ENCODE measurements around the gene BANF2. TPM values are rescaled to one million over a fixed set of nuclear protein-coding genes. Genes with fewer than 3 reads are reported as not detected.

Gene BANF2
- total and polyA plus RNA-seq, 4 donors = not detected

- TF ChIP-seq, protein P1, sequence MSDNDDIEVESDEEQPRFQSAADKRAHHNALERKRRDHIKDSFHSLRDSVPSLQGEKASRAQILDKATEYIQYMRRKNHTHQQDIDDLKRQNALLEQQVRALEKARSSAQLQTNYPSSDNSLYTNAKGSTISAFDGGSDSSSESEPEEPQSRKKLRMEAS (IDR thresholded peaks at IDR 0.05) = no peak
- no peak for TF ChIP-seq FOXA1 (IDR thresholded peaks at IDR 0.05)
- TF ChIP-seq, protein P2, sequence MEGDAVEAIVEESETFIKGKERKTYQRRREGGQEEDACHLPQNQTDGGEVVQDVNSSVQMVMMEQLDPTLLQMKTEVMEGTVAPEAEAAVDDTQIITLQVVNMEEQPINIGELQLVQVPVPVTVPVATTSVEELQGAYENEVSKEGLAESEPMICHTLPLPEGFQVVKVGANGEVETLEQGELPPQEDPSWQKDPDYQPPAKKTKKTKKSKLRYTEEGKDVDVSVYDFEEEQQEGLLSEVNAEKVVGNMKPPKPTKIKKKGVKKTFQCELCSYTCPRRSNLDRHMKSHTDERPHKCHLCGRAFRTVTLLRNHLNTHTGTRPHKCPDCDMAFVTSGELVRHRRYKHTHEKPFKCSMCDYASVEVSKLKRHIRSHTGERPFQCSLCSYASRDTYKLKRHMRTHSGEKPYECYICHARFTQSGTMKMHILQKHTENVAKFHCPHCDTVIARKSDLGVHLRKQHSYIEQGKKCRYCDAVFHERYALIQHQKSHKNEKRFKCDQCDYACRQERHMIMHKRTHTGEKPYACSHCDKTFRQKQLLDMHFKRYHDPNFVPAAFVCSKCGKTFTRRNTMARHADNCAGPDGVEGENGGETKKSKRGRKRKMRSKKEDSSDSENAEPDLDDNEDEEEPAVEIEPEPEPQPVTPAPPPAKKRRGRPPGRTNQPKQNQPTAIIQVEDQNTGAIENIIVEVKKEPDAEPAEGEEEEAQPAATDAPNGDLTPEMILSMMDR (IDR thresholded peaks at IDR 0.05; ENCODE audit: low read depth, low read length, missing input control) = no peak
- TF ChIP-seq HNF4A (conservative IDR thresholded peaks at IDR 0.05) = no peak
- no peak for TF ChIP-seq NR2F2 (IDR thresholded peaks at IDR 0.05)
These were observed 33.2 kb downstream of the BANF2 start (continued) for GRCh38 chr20:17732907-17733521.

DNA sequence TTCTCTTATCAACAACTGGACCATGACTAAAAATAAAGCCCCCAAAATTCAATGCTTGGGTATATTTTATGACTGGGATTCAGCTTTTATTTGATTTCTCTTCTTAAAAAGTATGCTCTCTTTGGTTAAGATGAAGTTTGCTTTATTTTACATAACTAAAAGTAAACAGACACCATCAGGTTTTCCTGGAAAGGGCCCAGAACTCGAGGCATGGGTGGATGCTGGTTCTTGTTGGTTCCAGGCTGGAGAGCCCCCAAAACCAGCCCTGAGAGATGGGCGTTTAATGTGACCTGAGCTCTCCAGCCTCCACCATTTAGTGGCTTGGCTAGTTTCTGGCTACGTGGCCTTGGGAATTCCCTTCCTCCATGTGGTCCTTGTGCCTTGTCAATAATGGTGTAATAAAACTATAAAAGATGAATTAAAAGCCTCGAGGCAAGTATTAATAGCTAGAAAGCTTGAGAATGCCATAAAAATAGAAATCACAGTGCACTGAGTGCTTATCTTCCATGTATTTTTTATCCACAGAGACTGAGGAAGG, 34.1 kb downstream of the BANF2 start:
- WGBS = 44% methylated on average over 4 of the region's 4 CpGs
- H3K4me1 ChIP-seq (ENCODE audit: control insufficient read depth in 4 of 4, insufficient read depth in 4 of 4, low read length in 3 of 4) = no peaks in the 10 kb centered on the region
- no peaks in the 10 kb centered on the region for H3K27me3 ChIP-seq (ENCODE audit: control insufficient read depth in 4 of 4, insufficient read depth in 4 of 4, low read length in 3 of 4)
- no peaks in the 10 kb centered on the region for H3K36me3 ChIP-seq (ENCODE audit: control insufficient read depth in 4 of 4, insufficient read depth in 3 of 4, low read depth in 1 of 4, low read length in 3 of 4)
- peaks cover 0 to 3% (median 0%) of the 10 kb centered on the region in 4 donors for H3K9me3 ChIP-seq (ENCODE audit: control insufficient read depth in 4 of 4, low read length in 3 of 4)
- H3K4me3 ChIP-seq (ENCODE audit: low read depth in 1 of 3, low read length in 3 of 3) = no peak overlapping the region
- no peak overlapping the region for H3K9ac ChIP-seq (ENCODE audit: low read depth in 1 of 2, low read length in 2 of 2)
- TF ChIP-seq, protein P2 (IDR thresholded peaks at IDR 0.05; ENCODE audit: low read depth, low read length, missing input control) = no peak
- TF ChIP-seq NR2F2 (IDR thresholded peaks at IDR 0.05) = no peak
- no peak for TF ChIP-seq JUND (IDR thresholded peaks at IDR 0.05)
- no peak for TF ChIP-seq FOXA2 (IDR thresholded peaks at IDR 0.05)
- TF ChIP-seq, protein P3, sequence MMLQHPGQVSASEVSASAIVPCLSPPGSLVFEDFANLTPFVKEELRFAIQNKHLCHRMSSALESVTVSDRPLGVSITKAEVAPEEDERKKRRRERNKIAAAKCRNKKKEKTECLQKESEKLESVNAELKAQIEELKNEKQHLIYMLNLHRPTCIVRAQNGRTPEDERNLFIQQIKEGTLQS (IDR thresholded peaks at IDR 0.05) = no peak
- TF ChIP-seq FOXA1 (IDR thresholded peaks at IDR 0.05) = no peak
- TF ChIP-seq, protein P4, sequence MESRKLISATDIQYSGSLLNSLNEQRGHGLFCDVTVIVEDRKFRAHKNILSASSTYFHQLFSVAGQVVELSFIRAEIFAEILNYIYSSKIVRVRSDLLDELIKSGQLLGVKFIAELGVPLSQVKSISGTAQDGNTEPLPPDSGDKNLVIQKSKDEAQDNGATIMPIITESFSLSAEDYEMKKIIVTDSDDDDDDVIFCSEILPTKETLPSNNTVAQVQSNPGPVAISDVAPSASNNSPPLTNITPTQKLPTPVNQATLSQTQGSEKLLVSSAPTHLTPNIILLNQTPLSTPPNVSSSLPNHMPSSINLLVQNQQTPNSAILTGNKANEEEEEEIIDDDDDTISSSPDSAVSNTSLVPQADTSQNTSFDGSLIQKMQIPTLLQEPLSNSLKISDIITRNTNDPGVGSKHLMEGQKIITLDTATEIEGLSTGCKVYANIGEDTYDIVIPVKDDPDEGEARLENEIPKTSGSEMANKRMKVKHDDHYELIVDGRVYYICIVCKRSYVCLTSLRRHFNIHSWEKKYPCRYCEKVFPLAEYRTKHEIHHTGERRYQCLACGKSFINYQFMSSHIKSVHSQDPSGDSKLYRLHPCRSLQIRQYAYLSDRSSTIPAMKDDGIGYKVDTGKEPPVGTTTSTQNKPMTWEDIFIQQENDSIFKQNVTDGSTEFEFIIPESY (IDR thresholded peaks at IDR 0.05) = no peak
- TF ChIP-seq EGR1 (IDR thresholded peaks at IDR 0.05; ENCODE audit: low read depth in 2 of 2) = no peak
- TF ChIP-seq, protein P5, sequence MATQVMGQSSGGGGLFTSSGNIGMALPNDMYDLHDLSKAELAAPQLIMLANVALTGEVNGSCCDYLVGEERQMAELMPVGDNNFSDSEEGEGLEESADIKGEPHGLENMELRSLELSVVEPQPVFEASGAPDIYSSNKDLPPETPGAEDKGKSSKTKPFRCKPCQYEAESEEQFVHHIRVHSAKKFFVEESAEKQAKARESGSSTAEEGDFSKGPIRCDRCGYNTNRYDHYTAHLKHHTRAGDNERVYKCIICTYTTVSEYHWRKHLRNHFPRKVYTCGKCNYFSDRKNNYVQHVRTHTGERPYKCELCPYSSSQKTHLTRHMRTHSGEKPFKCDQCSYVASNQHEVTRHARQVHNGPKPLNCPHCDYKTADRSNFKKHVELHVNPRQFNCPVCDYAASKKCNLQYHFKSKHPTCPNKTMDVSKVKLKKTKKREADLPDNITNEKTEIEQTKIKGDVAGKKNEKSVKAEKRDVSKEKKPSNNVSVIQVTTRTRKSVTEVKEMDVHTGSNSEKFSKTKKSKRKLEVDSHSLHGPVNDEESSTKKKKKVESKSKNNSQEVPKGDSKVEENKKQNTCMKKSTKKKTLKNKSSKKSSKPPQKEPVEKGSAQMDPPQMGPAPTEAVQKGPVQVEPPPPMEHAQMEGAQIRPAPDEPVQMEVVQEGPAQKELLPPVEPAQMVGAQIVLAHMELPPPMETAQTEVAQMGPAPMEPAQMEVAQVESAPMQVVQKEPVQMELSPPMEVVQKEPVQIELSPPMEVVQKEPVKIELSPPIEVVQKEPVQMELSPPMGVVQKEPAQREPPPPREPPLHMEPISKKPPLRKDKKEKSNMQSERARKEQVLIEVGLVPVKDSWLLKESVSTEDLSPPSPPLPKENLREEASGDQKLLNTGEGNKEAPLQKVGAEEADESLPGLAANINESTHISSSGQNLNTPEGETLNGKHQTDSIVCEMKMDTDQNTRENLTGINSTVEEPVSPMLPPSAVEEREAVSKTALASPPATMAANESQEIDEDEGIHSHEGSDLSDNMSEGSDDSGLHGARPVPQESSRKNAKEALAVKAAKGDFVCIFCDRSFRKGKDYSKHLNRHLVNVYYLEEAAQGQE (IDR thresholded peaks at IDR 0.05) = no peak
- no peak for TF ChIP-seq HNF4G (IDR thresholded peaks at IDR 0.05)
- no peak for TF ChIP-seq TAF1 (conservative IDR thresholded peaks at IDR 0.05)
- no peak for DNase-seq (ENCODE audit: low spot score)
- H3K27ac ChIP-seq (ENCODE audit: low read depth in 1 of 2, low read length in 2 of 2) = no peak overlapping the region

Data from liver (tissue), 9 donors.